Stomach (tissue), 9 donors: ENCODE data around the gene CBL. TPM values are rescaled to one million over a fixed set of nuclear protein-coding genes. Genes with fewer than 3 reads are reported as not detected.
A peak's percentile ranks its signal among the peaks of the same experiment; 100 is the strongest.

Experiments
- DNase-seq, 2 donors: peaks; one replicate each; pipeline versions ENCODE4 v3.0.0 to v3.0.0-alpha.2; 2013 to 2019
- H3K27ac ChIP-seq, 5 donors: fragments of 200-600 bp in 4 of 5; sonication (generic) in 4 of 5; one replicate each; pipeline ENCODE4 v1.5.1; 2013 to 2019; ENCODE audit warnings: mild to moderate bottlenecking in 1 of 5, moderate library complexity in 1 of 5
- H3K27me3 ChIP-seq, 3 donors: fragments of 200-600 bp; sonication (generic); one replicate each; pipeline ENCODE4 v1.5.1; 2017 to 2019; ENCODE audit warnings: mixed run types in 1 of 3
- H3K36me3 ChIP-seq, 4 donors: fragments of 200-600 bp; sonication (generic); 1 replicate in 3 of 4; 2 replicates in 1 of 4; pipeline ENCODE4 v1.5.1; 2016 to 2019
- H3K4me1 ChIP-seq, 4 donors: fragments of 200-600 bp; sonication (generic); one replicate each; pipeline ENCODE4 v1.5.1; 2016 to 2019
- H3K4me3 ChIP-seq, 4 donors: fragments of 200-600 bp; sonication (generic) in 3 of 4; one replicate each; pipeline ENCODE4 v1.5.1; 2016 to 2019; ENCODE audit warnings: mild to moderate bottlenecking in 1 of 4
- H3K9me3 ChIP-seq, 4 donors: fragments of 200-600 bp; sonication (generic); one replicate each; pipeline ENCODE4 v1.5.1; 2016 to 2019
- CTCF ChIP-seq, 7 experiments: fragments of 450-650 bp in 4 of 7; fragments of 200-600 bp in 3 of 7; sonication (generic) in 3 of 7; IDR thresholded peaks; one replicate each; pipeline ENCODE4 v1.5.1; 2016 to 2019; ENCODE audit warnings: antibody characterized with exemption in 7 of 7, control low read depth in 2 of 7, mild to moderate bottlenecking in 1 of 7
- EP300 ChIP-seq: sonication (generic); formaldehyde crosslinking; IDR thresholded peaks from one replicate; pipeline ENCODE4 v1.6.1; 2017; ENCODE audit warnings: antibody characterized with exemption
- POLR2A ChIP-seq, 4 donors: fragments of 450-650 bp; IDR thresholded peaks; one replicate each; pipeline ENCODE4 v1.6.1; 2016; ENCODE audit warnings: antibody characterized with exemption in 4 of 4, control low read depth in 2 of 4, mild to moderate bottlenecking in 1 of 4, moderate library complexity in 1 of 4
- POLR2AphosphoS5 ChIP-seq, 3 donors: sonication (generic); formaldehyde crosslinking; IDR thresholded peaks; one replicate each; pipeline ENCODE4 v1.6.1; 2016; ENCODE audit warnings: antibody characterized with exemption in 3 of 3
- whole genome bisulfite sequencing, 5 donors: extraction: QIAGEN DNeasy Blood & Tissue Kit in 3 of 5; methylation state at CpG; one replicate each; pipeline versions ENCODE4 v1.1.5 to v1.1.7; 2013 to 2018; 5-methylcytosine and 5-hydroxymethylcytosine counted together
- intact Hi-C: fragments of 100-400 bp; cut with DNase I; formaldehyde crosslinking; loops from one replicate; pipeline ENCODE4 v1.15.1; 2023; ENCODE audit warnings: low total_unique reads
- polyA plus RNA-seq, 3 donors: library from polyadenylated mRNA; stranded (reverse); fragments of 200-250 nt; gene quantifications; one replicate each; pipeline ENCODE4 v1.2.3, GENCODE V29; 2013
- total RNA-seq, 5 donors: library from RNA; depleted of rRNA; stranded (reverse); fragments of >200 nt; gene quantifications; one replicate each; pipeline versions ENCODE4 v1.1.0 to v1.2.3, GENCODE V29; 2014 to 2016
- donor health status: healthy with polysubstance abuse.
- donor health status: Bipolar disorder and iron deficiency.
- donor health status: healthy.

The CBL gene
- total and polyA plus RNA-seq, 8 donors, result 1.4 to 13.8 (median 7.9) TPM

- Histone ChIP-seq H3K27ac (no peak overlapping the region), H3K4me3 (no peak overlapping the region), H3K4me1 (peaks cover 21 to 34% (median 29%) of the 10 kb centered on the region in 4 donors), H3K36me3 (peaks cover 7 to 16% (median 12%) of the 10 kb centered on the region in 4 donors), H3K27me3 (no peaks in the 10 kb centered on the region), H3K9me3 (no peaks in the 10 kb centered on the region)
- DNase-seq, result no peak
- WGBS, 5 donors, result 68 to 76% (median 72%) methylated on average over 4 of the region's 4 CpGs
- intact Hi-C loops, result no loop called here
- no peak for TF ChIP-seq POLR2AphosphoS5 (IDR thresholded peaks at IDR 0.05)
- no peak for TF ChIP-seq CTCF (IDR thresholded peaks at IDR 0.05)
- no peak for TF ChIP-seq EP300
- no peak for TF ChIP-seq POLR2A (IDR thresholded peaks at IDR 0.05)
These were observed 126.1 kb downstream of the CBL start for GRCh38 chr11:119332111-119332765.

GRCh38 chr11:119334174-119334930 lies 128.2 kb downstream of the CBL start, which contains the start of gene RNF26:
TSS of gene RNF26 (plus strand) at chr11:119334527. CDS start at chr11:119335123, 596 bp downstream.
- intact Hi-C loops, result no loop called here
- Histone ChIP-seq H3K4me1 (peaks cover 41 to 55% (median 48%) of the 10 kb centered on the region in 4 donors), H3K4me3 (peak within 1 kb of the TSS; percentile 81 to 100 (median 89)), H3K36me3 (peaks cover 7 to 17% (median 12%) of the 10 kb centered on the region in 4 donors), H3K27me3 (peaks cover 0 to 8% (median 2%) of the 10 kb centered on the region in 3 donors), H3K27ac (peak within 1 kb of the TSS; percentile 83 to 95 (median 89)), H3K9me3 (no peaks in the 10 kb centered on the region)
- WGBS, 5 donors, result 0 to 1% (median 0%) methylated on average over 46 to 54 of the region's 54 CpGs
- no peak for TF ChIP-seq CTCF (IDR thresholded peaks at IDR 0.05)
- TF ChIP-seq POLR2AphosphoS5 (IDR thresholded peaks at IDR 0.05), result peak; percentile 34 to 93 (median 78)
- peak; percentile 95 to 99 for DNase-seq

GRCh38 chr11:119335091-119335654 lies 129.0 kb downstream of the CBL start:
- WGBS, 5 donors, result 63 to 71% (median 64%) methylated on average over 10 to 15 of the region's 15 CpGs
- intact Hi-C loops, result no loop called here
- H3K4me3 ChIP-seq, result peak overlapping the region; percentile 81 to 100 (median 89)

More at GRCh38 chr11:119335091-119335654, 129.0 kb downstream of the CBL start:
- TF ChIP-seq EP300 (no peak), POLR2A (IDR thresholded peaks at IDR 0.05) (no peak), CTCF (IDR thresholded peaks at IDR 0.05) (no peak), POLR2AphosphoS5 (IDR thresholded peaks at IDR 0.05) (no peak)
- Histone ChIP-seq H3K4me1 (peaks cover 48 to 63% (median 57%) of the 10 kb centered on the region in 4 donors), H3K36me3 (peaks cover 7 to 17% (median 12%) of the 10 kb centered on the region in 4 donors), H3K9me3 (no peaks in the 10 kb centered on the region), H3K27ac (peak overlapping the region in 4 of 5 donors; percentile 83 to 95 (median 90)), H3K27me3 (peaks cover 0 to 16% (median 10%) of the 10 kb centered on the region in 3 donors)
- DNase-seq, result peak in 1 of 2 donors; percentile 16
